Keratinocyte (primary cell): ENCODE results near the gene SMOC1.

Experiments used
- CTCF ChIP-seq, 3 experiments: IDR thresholded peaks in 1 of 3; conservative IDR thresholded peaks in 1 of 3; optimal IDR thresholded peaks in 1 of 3; 2 replicates in 2 of 3; 3 replicates in 1 of 3; pipeline versions ENCODE3 to v1.5.1; 2011; ENCODE audit warnings: low read length in 3 of 3, mild to moderate bottlenecking in 3 of 3, moderate library complexity in 2 of 3, control low read depth in 1 of 3, inconsistent platforms in 1 of 3; ENCODE audit not compliant: insufficient read depth in 2 of 3; ENCODE audit errors: extremely low read depth in 1 of 3
- EZH2 ChIP-seq: IDR thresholded peaks from one replicate; pipeline ENCODE4 v1.6.1; 2012; ENCODE audit warnings: inconsistent platforms, mild to moderate bottlenecking, low read length, moderate library complexity

- no peak for TF ChIP-seq CTCF (optimal IDR thresholded peaks at IDR 0.05 in 1 of 3, IDR thresholded peaks at IDR 0.05 in 1 of 3, conservative IDR thresholded peaks at IDR 0.05 in 1 of 3; ENCODE audit: extremely low read depth in 1 of 3, insufficient read depth in 2 of 3, low read length in 3 of 3)
- no peak for TF ChIP-seq EZH2
These were observed at the start of gene SMOC1 for GRCh38 chr14:69879175-69880043.
